ENCODE results near the gene KRTAP4-4. TPM values are rescaled to one million over a fixed set of nuclear protein-coding genes. Genes with fewer than 3 reads are reported as not detected.
"Not testable (repeated sequence)": the region's sequence is repeated elsewhere in the genome, so short reads cannot be mapped to it uniquely, and the experiment has no call there.

The KRTAP4-4 gene
- total RNA-seq, 1 experiment from 2014 or later: not detected

DNA sequence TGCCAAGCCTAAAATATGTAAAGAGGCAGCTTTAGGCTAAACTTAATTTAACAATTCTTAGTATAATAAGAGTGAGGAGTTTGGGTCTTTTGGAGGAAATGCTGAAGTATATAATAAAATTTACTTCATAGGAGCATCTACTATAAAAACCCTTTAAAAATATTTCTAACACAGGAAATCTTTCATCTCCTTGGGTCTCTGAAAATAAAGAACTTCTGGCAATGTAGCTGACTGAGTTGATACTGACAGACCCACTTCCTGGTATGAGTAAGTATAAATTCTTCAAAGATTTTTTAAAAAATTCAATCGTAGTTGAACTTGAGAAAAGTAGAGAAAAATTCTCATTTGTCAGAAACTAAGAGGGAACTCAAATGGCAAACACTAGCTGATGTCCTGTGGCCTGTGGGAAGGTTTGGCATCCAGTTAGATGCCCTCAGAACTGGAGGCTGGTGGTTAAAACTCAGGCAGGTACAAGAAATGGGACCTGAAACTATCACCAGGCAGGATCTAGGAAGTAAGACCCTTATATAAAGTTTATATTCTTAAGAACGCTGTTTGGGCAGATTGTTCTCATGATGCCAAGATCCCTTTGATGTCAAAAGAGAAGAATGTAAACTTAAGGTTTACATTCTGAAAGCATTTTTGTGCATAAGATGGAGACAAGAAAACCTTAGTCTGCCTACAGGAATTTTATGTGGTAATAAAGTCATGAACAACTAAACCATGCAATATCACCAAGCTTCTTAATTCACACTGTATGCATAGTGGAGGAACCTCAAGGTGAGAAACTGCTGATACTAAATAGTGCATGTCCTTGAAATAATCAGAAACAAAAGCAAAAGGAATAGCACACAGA lies 26.4 kb downstream of the KRTAP4-4 start:
- no peaks in the 10 kb centered on the region for H3K36me3 ChIP-seq (replicated peaks; ENCODE audit: control insufficient read depth, insufficient read depth, low read length)
- no peaks in the 10 kb centered on the region for H3K27me3 ChIP-seq (ENCODE audit: control insufficient read depth, insufficient read depth, low read length)
- H3K4me3 ChIP-seq (ENCODE audit: insufficient read depth, low read depth, low read length): no peak overlapping the region
- DNase-seq: no peak

DNA sequence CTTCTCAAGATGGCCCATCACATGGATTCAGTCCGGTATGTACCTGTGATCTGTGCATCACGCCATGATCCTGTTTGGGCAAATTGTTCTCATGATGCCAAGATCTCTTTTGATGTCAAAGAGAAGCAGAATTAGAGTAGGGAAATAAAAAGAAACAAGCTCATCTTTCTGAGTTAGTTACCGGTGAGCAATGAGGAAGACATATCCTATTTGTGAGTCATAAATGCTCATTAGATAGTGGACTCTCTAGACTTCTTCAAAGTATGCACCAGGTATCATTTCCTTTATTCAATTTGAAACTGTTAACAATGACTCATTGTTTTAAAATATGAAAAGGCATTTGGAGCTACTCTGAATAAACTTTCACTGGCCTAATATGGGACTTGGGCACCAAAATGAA lies 28.6 kb downstream of the KRTAP4-4 start:
- DNase-seq: no peak
- Histone ChIP-seq H3K27me3 (ENCODE audit: control insufficient read depth, insufficient read depth, low read length) (no peaks in the 10 kb centered on the region), H3K4me3 (ENCODE audit: insufficient read depth, low read depth, low read length) (no peak overlapping the region), H3K36me3 (replicated peaks; ENCODE audit: control insufficient read depth, insufficient read depth, low read length) (no peaks in the 10 kb centered on the region)

DNA sequence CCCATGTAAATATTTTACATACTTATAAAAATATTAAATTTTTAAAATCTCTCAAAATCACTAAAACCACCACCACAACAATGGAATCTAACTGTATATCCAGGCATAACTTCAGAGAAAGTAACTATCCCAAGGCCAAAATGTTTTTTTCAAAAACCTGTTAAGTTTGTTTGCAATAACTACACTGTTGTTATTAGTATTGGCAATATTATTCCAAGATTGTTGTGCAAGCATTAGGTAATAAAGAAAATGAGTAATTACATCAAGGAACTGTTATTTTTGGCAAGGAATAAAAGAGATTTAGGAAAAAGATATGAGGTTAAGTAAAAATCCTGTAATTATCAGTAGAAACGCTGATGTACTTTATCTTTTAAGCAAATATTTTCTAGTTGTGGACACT lies 33.2 kb downstream of the KRTAP4-4 start:
- DNase-seq: no peak
- H3K4me3 ChIP-seq (ENCODE audit: insufficient read depth, low read depth, low read length): no peak overlapping the region
- H3K27me3 ChIP-seq (ENCODE audit: control insufficient read depth, insufficient read depth, low read length): no peaks in the 10 kb centered on the region
- H3K36me3 ChIP-seq (replicated peaks; ENCODE audit: control insufficient read depth, insufficient read depth, low read length): no peaks in the 10 kb centered on the region

- DNase-seq: no peak
- no peaks in the 10 kb centered on the region for H3K36me3 ChIP-seq (replicated peaks; ENCODE audit: control insufficient read depth, insufficient read depth, low read length)
- no peaks in the 10 kb centered on the region for H3K27me3 ChIP-seq (ENCODE audit: control insufficient read depth, insufficient read depth, low read length)
- H3K4me3 ChIP-seq (ENCODE audit: insufficient read depth, low read depth, low read length): no peak overlapping the region
These were observed 34.1 kb downstream of the KRTAP4-4 start for GRCh38 chr17:41126412-41126811.

GRCh38 chr17:41125064-41125463 lies 35.5 kb downstream of the KRTAP4-4 start:
- Histone ChIP-seq H3K27me3 (ENCODE audit: control insufficient read depth, insufficient read depth, low read length) (no peaks in the 10 kb centered on the region), H3K36me3 (replicated peaks; ENCODE audit: control insufficient read depth, insufficient read depth, low read length) (no peaks in the 10 kb centered on the region), H3K4me3 (ENCODE audit: insufficient read depth, low read depth, low read length) (no peak overlapping the region)
- DNase-seq: no peak

- not testable (repeated sequence) for H3K27me3 ChIP-seq (ENCODE audit: control insufficient read depth, insufficient read depth, low read length); H3K36me3 ChIP-seq (replicated peaks; ENCODE audit: control insufficient read depth, insufficient read depth, low read length); DNase-seq; H3K4me3 ChIP-seq (ENCODE audit: insufficient read depth, low read depth, low read length)
These were observed 36.6 kb downstream of the KRTAP4-4 start, which contains the start of gene KRTAP4-12 for GRCh38 chr17:41123991-41124371. Gene KRTAP4-12 (minus strand): TSS chr17:41124182. CDS start chr17:41124122, 60 bp downstream.

- H3K4me3 ChIP-seq (ENCODE audit: insufficient read depth, low read depth, low read length); DNase-seq; H3K36me3 ChIP-seq (replicated peaks; ENCODE audit: control insufficient read depth, insufficient read depth, low read length); H3K27me3 ChIP-seq (ENCODE audit: control insufficient read depth, insufficient read depth, low read length): not testable (repeated sequence)
These were observed 37.1 kb downstream of the KRTAP4-4 start for GRCh38 chr17:41123292-41123990.

GRCh38 chr17:41121742-41122141 lies 38.8 kb downstream of the KRTAP4-4 start:
- H3K4me3 ChIP-seq (ENCODE audit: insufficient read depth, low read depth, low read length): no peak overlapping the region
- no peaks in the 10 kb centered on the region for H3K36me3 ChIP-seq (replicated peaks; ENCODE audit: control insufficient read depth, insufficient read depth, low read length)
- DNase-seq: no peak
- no peaks in the 10 kb centered on the region for H3K27me3 ChIP-seq (ENCODE audit: control insufficient read depth, insufficient read depth, low read length)

DNA sequence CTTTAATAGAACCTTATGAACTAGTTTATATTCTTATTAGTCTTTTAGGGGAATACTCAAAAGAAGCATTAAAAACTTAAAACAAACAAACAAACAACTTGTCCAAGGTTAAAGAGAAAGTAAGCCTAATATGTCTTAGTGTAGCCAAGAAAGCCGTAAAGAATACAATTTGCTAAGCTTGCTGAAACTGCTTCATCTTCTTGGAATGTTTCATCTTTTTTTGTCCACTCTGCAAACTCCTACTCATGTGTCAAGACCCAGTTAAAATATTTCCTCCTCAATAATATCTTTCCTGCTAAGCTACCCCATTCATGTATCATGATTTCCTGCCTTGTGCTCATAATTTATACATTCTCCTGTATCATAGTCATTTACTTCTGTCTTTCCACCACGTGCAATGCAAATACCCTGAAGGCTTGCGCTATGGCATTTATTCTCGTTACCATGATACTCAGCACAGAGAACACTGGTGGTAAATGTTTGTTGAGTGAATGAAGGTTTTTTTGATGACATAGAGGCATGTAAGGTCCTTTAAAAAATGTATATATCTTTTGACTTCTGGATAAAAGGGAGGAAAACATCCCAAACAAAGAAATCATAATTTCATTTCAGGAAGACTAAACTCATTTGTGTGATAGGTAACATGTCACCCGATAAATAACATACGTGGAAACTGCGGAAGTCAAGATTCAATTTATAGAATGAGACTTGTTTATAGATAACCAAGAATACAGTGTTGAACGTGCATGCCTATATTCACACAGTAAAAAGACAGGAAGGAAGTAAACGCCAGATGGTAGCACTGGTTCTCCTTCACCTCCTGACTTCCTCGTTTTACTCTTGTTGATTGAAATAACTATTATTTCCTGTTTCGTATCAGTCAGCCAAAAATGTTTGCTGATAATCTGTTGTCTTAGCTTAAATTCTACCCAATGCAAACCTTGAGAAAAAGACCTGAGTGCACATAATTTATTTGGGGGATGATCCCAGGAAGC lies 40.6 kb downstream of the KRTAP4-4 start:
- not testable (repeated sequence) for H3K27me3 ChIP-seq (ENCODE audit: control insufficient read depth, insufficient read depth, low read length)

DNA sequence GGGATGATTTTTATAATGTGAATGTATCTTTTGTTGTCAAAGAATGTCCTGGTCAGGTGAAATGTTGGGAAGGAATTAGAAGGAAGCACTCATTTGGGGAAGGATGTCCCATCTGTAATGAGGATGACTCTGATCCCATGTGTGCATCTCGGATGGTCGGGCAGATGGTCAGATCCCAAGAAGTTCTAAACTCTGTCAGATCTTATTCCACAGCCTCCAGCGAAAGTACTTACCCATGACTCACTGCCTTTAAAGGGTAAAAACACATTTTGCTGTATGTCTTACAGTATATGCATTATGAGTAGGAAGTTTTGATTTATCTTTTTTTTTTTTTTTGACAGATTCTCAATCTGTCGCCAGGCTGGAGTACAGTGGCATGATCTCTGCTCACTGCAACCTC lies 41.8 kb downstream of the KRTAP4-4 start:
- H3K4me3 ChIP-seq (ENCODE audit: insufficient read depth, low read depth, low read length): no peak overlapping the region
- no peaks in the 10 kb centered on the region for H3K36me3 ChIP-seq (replicated peaks; ENCODE audit: control insufficient read depth, insufficient read depth, low read length)
- H3K27me3 ChIP-seq (ENCODE audit: control insufficient read depth, insufficient read depth, low read length): no peaks in the 10 kb centered on the region
- no peak for DNase-seq

More for the DNA sequence above, 40.6 kb downstream of the KRTAP4-4 start:
- H3K4me3 ChIP-seq (ENCODE audit: insufficient read depth, low read depth, low read length); DNase-seq; H3K36me3 ChIP-seq (replicated peaks; ENCODE audit: control insufficient read depth, insufficient read depth, low read length): not testable (repeated sequence)

DNA sequence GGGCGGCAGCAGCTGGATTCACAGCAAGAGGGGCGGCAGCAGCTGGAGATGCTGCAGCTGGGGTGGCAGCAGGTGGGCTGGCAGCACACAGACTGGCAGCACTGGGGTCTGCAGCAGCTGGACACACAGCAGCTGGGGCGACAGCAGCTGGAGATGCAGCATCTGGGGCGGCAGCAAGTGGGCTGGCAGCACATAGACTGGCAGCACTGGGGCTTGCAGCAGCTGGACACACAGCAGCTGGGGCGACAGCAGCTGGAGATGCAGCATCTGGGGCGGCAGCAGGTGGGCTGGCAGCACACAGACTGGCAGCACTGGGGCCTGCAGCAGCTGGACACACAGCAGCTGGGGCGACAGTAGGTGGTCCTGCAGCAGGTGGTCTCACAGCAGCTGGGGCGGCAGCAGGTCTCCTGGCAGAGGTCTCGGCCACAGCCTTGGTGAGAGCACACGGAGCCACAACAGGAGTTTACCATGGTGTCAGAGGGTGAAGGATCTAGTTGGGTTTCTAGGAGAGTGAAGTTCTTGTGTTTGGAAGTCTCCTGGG lies 42.6 kb downstream of the KRTAP4-4 start, which contains the start of gene KRTAP4-11:
KRTAP4-11 (minus strand) TSS at position 528 of the 541 bp plus-strand sequence; CDS start at position 470, 58 bp downstream.
- H3K4me3 ChIP-seq (ENCODE audit: insufficient read depth, low read depth, low read length); DNase-seq; H3K27me3 ChIP-seq (ENCODE audit: control insufficient read depth, insufficient read depth, low read length): not testable (repeated sequence)

GRCh38 chr17:41116297-41116696 lies 44.3 kb downstream of the KRTAP4-4 start:
- DNase-seq: no peak
- Histone ChIP-seq H3K4me3 (ENCODE audit: insufficient read depth, low read depth, low read length) (no peak overlapping the region), H3K27me3 (ENCODE audit: control insufficient read depth, insufficient read depth, low read length) (no peaks in the 10 kb centered on the region), H3K36me3 (replicated peaks; ENCODE audit: control insufficient read depth, insufficient read depth, low read length) (no peaks in the 10 kb centered on the region)

More for the DNA sequence above, 42.6 kb downstream of the KRTAP4-4 start, which contains the start of gene KRTAP4-11:
- not testable (repeated sequence) for H3K36me3 ChIP-seq (replicated peaks; ENCODE audit: control insufficient read depth, insufficient read depth, low read length)

DNA sequence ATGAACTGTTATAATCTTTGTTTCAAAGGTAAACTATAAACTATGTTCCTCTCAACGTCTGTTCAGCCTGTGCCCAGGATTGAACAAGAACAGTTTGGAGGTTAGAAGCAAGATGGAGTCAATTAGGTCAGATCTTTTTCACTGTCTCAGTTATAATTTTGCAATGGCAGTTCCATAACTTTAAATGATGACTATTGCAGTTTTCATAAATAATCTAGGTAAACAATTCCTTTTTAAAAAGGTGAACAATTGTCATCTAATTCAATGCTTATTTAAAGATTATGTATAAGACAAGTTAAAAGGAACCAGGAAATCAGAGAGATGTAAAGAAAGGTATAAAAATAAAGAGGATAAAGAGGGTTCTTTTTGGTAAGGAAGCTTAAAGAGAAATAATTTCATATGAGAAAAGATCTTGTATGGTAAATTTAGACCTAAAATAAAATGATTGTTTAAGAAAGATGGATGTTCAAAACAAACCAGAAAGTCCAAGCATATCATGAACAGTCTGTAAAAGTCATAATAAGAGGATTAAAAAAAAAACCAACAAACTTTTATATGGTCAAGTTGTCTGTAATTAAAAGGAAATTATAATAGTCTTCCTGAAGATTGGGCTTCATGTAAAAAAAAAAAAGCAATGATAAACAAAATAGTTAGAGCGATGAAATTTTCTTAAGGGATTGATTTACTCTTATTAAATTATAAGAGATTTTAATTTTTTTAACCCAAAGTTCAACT lies 49.2 kb downstream of the KRTAP4-4 start:
- Histone ChIP-seq H3K27me3 (ENCODE audit: control insufficient read depth, insufficient read depth, low read length) (no peaks in the 10 kb centered on the region), H3K4me3 (ENCODE audit: insufficient read depth, low read depth, low read length) (no peak overlapping the region), H3K36me3 (replicated peaks; ENCODE audit: control insufficient read depth, insufficient read depth, low read length) (no peaks in the 10 kb centered on the region)
- no peak for DNase-seq

Data from H7 (cell line).